GM12892 (cell line): ENCODE data around the gene LCN12.

Experiments used
- POLR2A ChIP-seq: IDR thresholded peaks from 2 replicates; pipeline ENCODE4 v1.6.1; 2011; ENCODE audit warnings: low read depth, low read length, control low read depth
- POLR2AphosphoS5 ChIP-seq: IDR thresholded peaks from 2 replicates; pipeline ENCODE4 v1.6.1; 2011; ENCODE audit warnings: low read depth, low read length, control low read depth
- TAF1 ChIP-seq: IDR thresholded peaks from 2 replicates; pipeline ENCODE4 v1.6.1; 2011; ENCODE audit warnings: low read depth, mild to moderate bottlenecking, control low read depth, low read length, borderline replicate concordance

- no peak for TF ChIP-seq POLR2A
- no peak for TF ChIP-seq POLR2AphosphoS5
- no peak for TF ChIP-seq TAF1
Measured at GRCh38 chr9:136977223-136977622, 25.1 kb downstream of the LCN12 start, which contains the start of gene PTGDS.
